Glutamatergic neuron (in vitro differentiated cells): ENCODE data around the gene SLC25A34. TPM values are rescaled to one million over a fixed set of nuclear protein-coding genes. Genes with fewer than 3 reads are reported as not detected.

ENCODE experiments used
- DNase-seq: peaks from one replicate; pipeline ENCODE4 v3.0.0; 2022
- H3K27ac Mint-ChIP-seq: one replicate; pipeline ENCODE4 v1.8.0; 2020; ENCODE audit warnings: mild to moderate bottlenecking, mixed read lengths, inconsistent platforms; ENCODE audit not compliant: unreplicated experiment
- H3K27me3 Mint-ChIP-seq: one replicate; pipeline ENCODE4 v1.8.0; 2020; ENCODE audit warnings: mild to moderate bottlenecking, moderate library complexity, mixed read lengths, inconsistent platforms; ENCODE audit not compliant: unreplicated experiment
- H3K36me3 Mint-ChIP-seq: one replicate; pipeline ENCODE4 v1.8.0; 2020; ENCODE audit warnings: mild to moderate bottlenecking, mixed read lengths, inconsistent platforms; ENCODE audit not compliant: unreplicated experiment
- H3K4me1 Mint-ChIP-seq: one replicate; pipeline ENCODE4 v1.8.0; 2020; ENCODE audit warnings: mild to moderate bottlenecking, low read depth, mixed read lengths, inconsistent platforms; ENCODE audit not compliant: unreplicated experiment
- H3K4me3 Mint-ChIP-seq: one replicate; pipeline ENCODE4 v1.8.0; 2020; ENCODE audit warnings: mild to moderate bottlenecking, mixed read lengths, inconsistent platforms; ENCODE audit not compliant: unreplicated experiment
- H3K9me3 Mint-ChIP-seq: one replicate; pipeline ENCODE4 v1.8.0; 2020; ENCODE audit warnings: mild to moderate bottlenecking, moderate library complexity, mixed read lengths, inconsistent platforms; ENCODE audit not compliant: unreplicated experiment
- CTCF ChIP-seq: fragments of 200-600 bp; sonication (generic); IDR thresholded peaks from one replicate; pipeline ENCODE4 v1.5.0; 2021; ENCODE audit not compliant: partially characterized antibody, unreplicated experiment
- total RNA-seq: library from RNA; stranded (reverse); fragmentation: NEBNext Ultra II Directional; extraction: Animal tissue kit (Norgen Biotek cat#: 25700); gene quantifications from one replicate; pipeline ENCODE4 v1.2.1, GENCODE V29; 2021; ENCODE audit not compliant: unreplicated experiment

Gene SLC25A34
- total RNA-seq, 1 donor from 2014 or later, result 4.1 TPM

- DNase-seq, result no peak
- peaks cover 9% of the 10 kb centered on the region for H3K27me3 Mint-ChIP-seq
- peak overlapping the region; percentile 28 for H3K27ac Mint-ChIP-seq
- peaks cover 8% of the 10 kb centered on the region for H3K9me3 Mint-ChIP-seq
- peak overlapping the region; percentile 32 for H3K4me3 Mint-ChIP-seq
- no peak for TF ChIP-seq CTCF
- peaks cover 19% of the 10 kb centered on the region for H3K4me1 Mint-ChIP-seq
- no peaks in the 10 kb centered on the region for H3K36me3 Mint-ChIP-seq
Measured at GRCh38 chr1:15762546-15762945, 26.5 kb downstream of the SLC25A34 start.

GRCh38 chr1:15764269-15764764 is 28.3 kb downstream of the SLC25A34 start:
- no peaks in the 10 kb centered on the region for H3K36me3 Mint-ChIP-seq
- no peak for DNase-seq
- H3K27me3 Mint-ChIP-seq, result peaks cover 9% of the 10 kb centered on the region
- H3K27ac Mint-ChIP-seq, result no peak overlapping the region
- H3K4me1 Mint-ChIP-seq, result peaks cover 19% of the 10 kb centered on the region
- TF ChIP-seq CTCF, result no peak
- peaks cover 8% of the 10 kb centered on the region for H3K9me3 Mint-ChIP-seq
- H3K4me3 Mint-ChIP-seq, result no peak overlapping the region

- peak overlapping the region; percentile 70 for H3K27ac Mint-ChIP-seq
- H3K27me3 Mint-ChIP-seq, result peaks cover 7% of the 10 kb centered on the region
- no peak for TF ChIP-seq CTCF
- DNase-seq, result no peak
- peaks cover 8% of the 10 kb centered on the region for H3K9me3 Mint-ChIP-seq
- H3K4me3 Mint-ChIP-seq, result no peak overlapping the region
- peaks cover 19% of the 10 kb centered on the region for H3K4me1 Mint-ChIP-seq
- no peaks in the 10 kb centered on the region for H3K36me3 Mint-ChIP-seq
Measured at GRCh38 chr1:15764890-15765289, 28.8 kb downstream of the SLC25A34 start.

- no peak for TF ChIP-seq CTCF
- peak overlapping the region; percentile 23 for H3K4me3 Mint-ChIP-seq
- DNase-seq, result no peak
- peaks cover 18% of the 10 kb centered on the region for H3K4me1 Mint-ChIP-seq
- peaks cover 7% of the 10 kb centered on the region for H3K27me3 Mint-ChIP-seq
- H3K36me3 Mint-ChIP-seq, result no peaks in the 10 kb centered on the region
- peak overlapping the region; percentile 70 for H3K27ac Mint-ChIP-seq
- H3K9me3 Mint-ChIP-seq, result peaks cover 8% of the 10 kb centered on the region
Measured at GRCh38 chr1:15765495-15766194, 29.6 kb downstream of the SLC25A34 start.

GRCh38 chr1:15767941-15768340 is 31.9 kb downstream of the SLC25A34 start:
- no peaks in the 10 kb centered on the region for H3K36me3 Mint-ChIP-seq

More at GRCh38 chr1:15767941-15768340, 31.9 kb downstream of the SLC25A34 start:
- H3K27me3 Mint-ChIP-seq, result peaks cover 5% of the 10 kb centered on the region
- H3K4me1 Mint-ChIP-seq, result peaks cover 11% of the 10 kb centered on the region
- H3K4me3 Mint-ChIP-seq, result no peak overlapping the region
- H3K27ac Mint-ChIP-seq, result no peak overlapping the region
- no peak for DNase-seq
- peaks cover 3% of the 10 kb centered on the region for H3K9me3 Mint-ChIP-seq
- no peak for TF ChIP-seq CTCF
